K562 (cell line): ENCODE results near the gene NT5DC1. TPM values are rescaled to one million over a fixed set of nuclear protein-coding genes. Genes with fewer than 3 reads are reported as not detected.

Experiments used
- BRCA1 ChIP-seq, 2 experiments: fragments of 450-650 bp in 1 of 2; sonication (generic) in 1 of 2; formaldehyde crosslinking in 1 of 2; IDR thresholded peaks; 2 replicates each; pipeline versions ENCODE4 v1.5.0 to v1.6.1; 2017 to 2020; ENCODE audit warnings: mild to moderate bottlenecking in 1 of 2, missing genetic modification reagents in 1 of 2
- CEBPB ChIP-seq: fragments of 450-650 bp; IDR thresholded peaks from 2 replicates; pipeline ENCODE4 v1.6.1; 2016; ENCODE audit warnings: missing genetic modification characterization, missing compliant biosample characterization
- FOXK2 ChIP-seq, 2 experiments: fragments of 450-650 bp; IDR thresholded peaks in 1 of 2; conservative IDR thresholded peaks in 1 of 2; 2 replicates each; pipeline ENCODE4 v1.6.1; 2016; ENCODE audit warnings: low read depth in 2 of 2, mild to moderate bottlenecking in 1 of 2
- GATAD2A ChIP-seq: fragments of 450-650 bp; IDR thresholded peaks from 2 replicates; pipeline ENCODE4 v1.6.1; 2017
- NCOA2 ChIP-seq, 2 experiments: fragments of 450-650 bp; IDR thresholded peaks; 2 replicates each; pipeline ENCODE4 v1.6.1; 2018; ENCODE audit warnings: mild to moderate bottlenecking in 2 of 2, moderate library complexity in 1 of 2; ENCODE audit not compliant: partially characterized antibody in 2 of 2
- PHF20 ChIP-seq: fragments of 450-650 bp; IDR thresholded peaks from 2 replicates; pipeline ENCODE4 v1.6.1; 2018; ENCODE audit not compliant: partially characterized antibody
- PRMT5 ChIP-seq: sonication (generic); formaldehyde crosslinking; IDR thresholded peaks from 2 replicates; pipeline ENCODE4 v1.5.0; 2020; ENCODE audit warnings: missing genetic modification reagents
- SETDB1 ChIP-seq: IDR thresholded peaks from one replicate; pipeline ENCODE4 v1.6.1; 2012; ENCODE audit warnings: low read length, control low read depth, inconsistent platforms
- SRSF1 ChIP-seq: fragments of 200-400 bp; formaldehyde crosslinking; IDR thresholded peaks from 2 replicates; pipeline ENCODE4 v1.6.1; 2017; ENCODE audit warnings: mild to moderate bottlenecking, low read depth, low read length, moderate library complexity
- VEZF1 ChIP-seq: fragments of 200-800 bp; sonication (Bioruptor generic); IDR thresholded peaks from 2 replicates; pipeline ENCODE4 v1.6.1; 2017; ENCODE audit warnings: missing genetic modification characterization, missing compliant biosample characterization
- XRCC4 ChIP-seq: IDR thresholded peaks from one replicate; pipeline ENCODE4 v1.6.1; 2011; ENCODE audit not compliant: insufficient read depth, insufficient read length; ENCODE audit errors: extremely low read depth
- ZNF696 ChIP-seq: fragments of 250-450 bp; sonication (Bioruptor Pico); conservative IDR thresholded peaks from 2 replicates; pipeline ENCODE4 v1.4.0; 2020; ENCODE audit warnings: mild to moderate bottlenecking, moderate library complexity
- polyA plus RNA-seq, 8 experiments: library from polyadenylated mRNA; depleted of rRNA in 4 of 8; stranded (reverse) in 5 of 8; unstranded in 3 of 8; fragments of >200 nt; fragmentation: Nextera tagmentation in 2 of 8; fragmentation: Illumina TruSeq in 1 of 8; extraction: Ambion mirVana in 2 of 8; extraction: Trizol in 1 of 8; gene quantifications; 2 replicates each; pipeline versions ENCODE4 v1.2.1 to v1.2.3, GENCODE V29; 2011 to 2014; ENCODE audit warnings: inconsistent platforms in 1 of 8, missing spikeins in 1 of 8
- total RNA-seq, 7 experiments: library from RNA; depleted of rRNA in 6 of 7; stranded (reverse); fragments of >200 nt in 6 of 7; fragmentation: Illumina TruSeq in 2 of 7; extraction: Trizol in 2 of 7; gene quantifications; 2 replicates each; pipeline versions ENCODE4 v1.2.1 to v1.2.3, GENCODE V29; 2011 to 2021; ENCODE audit warnings: low replicate concordance in 1 of 7
- TF ChIP-seq, protein P1 (sequence below), 2 experiments: fragments of 450-650 bp in 1 of 2; sonication (generic) in 1 of 2; formaldehyde crosslinking in 1 of 2; IDR thresholded peaks; 2 replicates each; pipeline versions ENCODE4 v1.7.1 to v1.9.0; 2016 to 2022; ENCODE audit warnings: inconsistent platforms in 1 of 2, mild to moderate bottlenecking in 1 of 2, missing genetic modification reagents in 1 of 2
- TF ChIP-seq, protein P2 (sequence below): fragments of 250-450 bp; sonication (Bioruptor Pico); IDR thresholded peaks from 2 replicates; pipeline ENCODE4 v1.8.0; 2022; ENCODE audit warnings: inconsistent platforms
- TF ChIP-seq, protein P3 (sequence below), 2 experiments: fragments of 450-650 bp in 1 of 2; sonication (generic) in 1 of 2; formaldehyde crosslinking in 1 of 2; IDR thresholded peaks in 1 of 2; conservative IDR thresholded peaks in 1 of 2; 2 replicates each; pipeline versions ENCODE4 v1.6.1 to v1.8.1; 2016 to 2023; ENCODE audit warnings: mild to moderate bottlenecking in 2 of 2, moderate library complexity in 2 of 2, inconsistent platforms in 1 of 2, missing genetic modification reagents in 1 of 2

NT5DC1 gene
- total and polyA plus RNA-seq, 9 of the 15 experiments (the other 6 are each of a cell fraction or from before 2014, with no cell fraction given) = 4.9 to 28.5 (median 16.3) TPM

- TF ChIP-seq, protein P1, sequence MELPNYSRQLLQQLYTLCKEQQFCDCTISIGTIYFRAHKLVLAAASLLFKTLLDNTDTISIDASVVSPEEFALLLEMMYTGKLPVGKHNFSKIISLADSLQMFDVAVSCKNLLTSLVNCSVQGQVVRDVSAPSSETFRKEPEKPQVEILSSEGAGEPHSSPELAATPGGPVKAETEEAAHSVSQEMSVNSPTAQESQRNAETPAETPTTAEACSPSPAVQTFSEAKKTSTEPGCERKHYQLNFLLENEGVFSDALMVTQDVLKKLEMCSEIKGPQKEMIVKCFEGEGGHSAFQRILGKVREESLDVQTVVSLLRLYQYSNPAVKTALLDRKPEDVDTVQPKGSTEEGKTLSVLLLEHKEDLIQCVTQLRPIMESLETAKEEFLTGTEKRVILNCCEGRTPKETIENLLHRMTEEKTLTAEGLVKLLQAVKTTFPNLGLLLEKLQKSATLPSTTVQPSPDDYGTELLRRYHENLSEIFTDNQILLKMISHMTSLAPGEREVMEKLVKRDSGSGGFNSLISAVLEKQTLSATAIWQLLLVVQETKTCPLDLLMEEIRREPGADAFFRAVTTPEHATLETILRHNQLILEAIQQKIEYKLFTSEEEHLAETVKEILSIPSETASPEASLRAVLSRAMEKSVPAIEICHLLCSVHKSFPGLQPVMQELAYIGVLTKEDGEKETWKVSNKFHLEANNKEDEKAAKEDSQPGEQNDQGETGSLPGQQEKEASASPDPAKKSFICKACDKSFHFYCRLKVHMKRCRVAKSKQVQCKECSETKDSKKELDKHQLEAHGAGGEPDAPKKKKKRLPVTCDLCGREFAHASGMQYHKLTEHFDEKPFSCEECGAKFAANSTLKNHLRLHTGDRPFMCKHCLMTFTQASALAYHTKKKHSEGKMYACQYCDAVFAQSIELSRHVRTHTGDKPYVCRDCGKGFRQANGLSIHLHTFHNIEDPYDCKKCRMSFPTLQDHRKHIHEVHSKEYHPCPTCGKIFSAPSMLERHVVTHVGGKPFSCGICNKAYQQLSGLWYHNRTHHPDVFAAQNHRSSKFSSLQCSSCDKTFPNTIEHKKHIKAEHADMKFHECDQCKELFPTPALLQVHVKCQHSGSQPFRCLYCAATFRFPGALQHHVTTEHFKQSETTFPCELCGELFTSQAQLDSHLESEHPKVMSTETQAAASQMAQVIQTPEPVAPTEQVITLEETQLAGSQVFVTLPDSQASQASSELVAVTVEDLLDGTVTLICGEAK (IDR thresholded peaks at IDR 0.05) = no peak
- TF ChIP-seq, protein P1 (CRISPR knock-in tag; IDR thresholded peaks at IDR 0.05) = no peak
- TF ChIP-seq SRSF1 = no peak
- TF ChIP-seq, protein P2, sequence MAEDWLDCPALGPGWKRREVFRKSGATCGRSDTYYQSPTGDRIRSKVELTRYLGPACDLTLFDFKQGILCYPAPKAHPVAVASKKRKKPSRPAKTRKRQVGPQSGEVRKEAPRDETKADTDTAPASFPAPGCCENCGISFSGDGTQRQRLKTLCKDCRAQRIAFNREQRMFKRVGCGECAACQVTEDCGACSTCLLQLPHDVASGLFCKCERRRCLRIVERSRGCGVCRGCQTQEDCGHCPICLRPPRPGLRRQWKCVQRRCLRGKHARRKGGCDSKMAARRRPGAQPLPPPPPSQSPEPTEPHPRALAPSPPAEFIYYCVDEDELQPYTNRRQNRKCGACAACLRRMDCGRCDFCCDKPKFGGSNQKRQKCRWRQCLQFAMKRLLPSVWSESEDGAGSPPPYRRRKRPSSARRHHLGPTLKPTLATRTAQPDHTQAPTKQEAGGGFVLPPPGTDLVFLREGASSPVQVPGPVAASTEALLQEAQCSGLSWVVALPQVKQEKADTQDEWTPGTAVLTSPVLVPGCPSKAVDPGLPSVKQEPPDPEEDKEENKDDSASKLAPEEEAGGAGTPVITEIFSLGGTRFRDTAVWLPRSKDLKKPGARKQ = no peak
- TF ChIP-seq ZNF696 (CRISPR knock-in tag) = no peak
- TF ChIP-seq GATAD2A = no peak
- no peak for TF ChIP-seq BRCA1 (IDR thresholded peaks at IDR 0.05)
- no peak for TF ChIP-seq BRCA1 (CRISPR knock-in tag; IDR thresholded peaks at IDR 0.05)
- TF ChIP-seq CEBPB (tag) = peak; percentile 50
- no peak for TF ChIP-seq FOXK2 (conservative IDR thresholded peaks at IDR 0.05 in 1 of 2, IDR thresholded peaks at IDR 0.05 in 1 of 2; ENCODE audit: low read depth in 2 of 2)
- no peak for TF ChIP-seq VEZF1 (CRISPR knock-in tag)
- no peak for TF ChIP-seq PRMT5 (CRISPR knock-in tag)
- no peak for TF ChIP-seq PHF20
- TF ChIP-seq, protein P3, sequence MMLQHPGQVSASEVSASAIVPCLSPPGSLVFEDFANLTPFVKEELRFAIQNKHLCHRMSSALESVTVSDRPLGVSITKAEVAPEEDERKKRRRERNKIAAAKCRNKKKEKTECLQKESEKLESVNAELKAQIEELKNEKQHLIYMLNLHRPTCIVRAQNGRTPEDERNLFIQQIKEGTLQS (IDR thresholded peaks at IDR 0.05) = peak; percentile 71
- TF ChIP-seq, protein P3 (CRISPR knock-in tag; conservative IDR thresholded peaks at IDR 0.05) = no peak
- no peak for TF ChIP-seq XRCC4
- no peak for TF ChIP-seq SETDB1
- TF ChIP-seq NCOA2 (IDR thresholded peaks at IDR 0.05; ENCODE audit: partially characterized antibody in 2 of 2) = no peak
Observed at GRCh38 chr6:116072368-116072767, 28.3 kb upstream of the NT5DC1 start (continued).
